Activated naive CD4-positive, alpha-beta T cell treated with anti-CD3 and anti-CD28 coated beads, Interleukin-2, amount 50 U/mL, for 72 hours (primary cell): ENCODE results near the gene OTOA. TPM values are rescaled to one million over a fixed set of nuclear protein-coding genes. Genes with fewer than 3 reads are reported as not detected.
"Not testable (repeated sequence)": the region's sequence is repeated elsewhere in the genome, so short reads cannot be mapped to it uniquely, and the experiment has no call there.

Source experiments
- ATAC-seq, 2 donors: fragments of 150-1000 bp; cut with Tn5 transposase; 2 replicates each; pipeline ENCODE4 v1.10.0; 2021; ENCODE audit warnings: mild to moderate bottlenecking in 2 of 2, moderate library complexity in 2 of 2
- DNase-seq, 2 donors: peaks; one replicate each; pipeline ENCODE4 v3.0.0; 2021 to 2022; ENCODE audit warnings: low spot score in 2 of 2
- H3K27ac Mint-ChIP-seq, 2 donors: one replicate each; pipeline ENCODE4 v1.8.0; 2022; ENCODE audit warnings: mild to moderate bottlenecking in 2 of 2, mixed read lengths in 2 of 2
- H3K36me3 Mint-ChIP-seq, 2 donors: one replicate each; pipeline ENCODE4 v1.8.0; 2022; ENCODE audit warnings: mixed read lengths in 2 of 2
- H3K9me3 Mint-ChIP-seq, 2 donors: one replicate each; pipeline ENCODE4 v1.8.0; 2022; ENCODE audit warnings: mixed read lengths in 2 of 2
- total RNA-seq, 2 donors: library from RNA; stranded (reverse); gene quantifications; one replicate each; pipeline ENCODE4 v1.2.3, GENCODE V29; 2022

Gene OTOA
- total RNA-seq, 2 donors from 2014 or later: 0.12 to 0.18 TPM

- Mint-ChIP-seq H3K9me3 (no peaks in the 10 kb centered on the region), H3K36me3 (peaks cover 0 to 5% of the 10 kb centered on the region in 2 donors), H3K27ac (no peak within 1 kb of the TSS)
- ATAC-seq: no peak
- no peak for DNase-seq
Measured at GRCh38 chr16:21652453-21652852, 11.3 kb upstream of the OTOA start, which contains the start of gene IGSF6. TSS of gene IGSF6 (minus strand) at chr16:21652608. CDS start at chr16:21652598, 10 bp downstream.

- Mint-ChIP-seq H3K36me3 (peaks cover 0 to 5% of the 10 kb centered on the region in 2 donors), H3K27ac (no peak overlapping the region), H3K9me3 (no peaks in the 10 kb centered on the region)
- DNase-seq (no peak), ATAC-seq (no peak)
Measured at GRCh38 chr16:21653571-21653970, 10.2 kb upstream of the OTOA start.

GRCh38 chr16:21654466-21654865, 9.3 kb upstream of the OTOA start:
- peak overlapping the region in 1 of 2 donors; percentile 56 for H3K27ac Mint-ChIP-seq
- no peak for DNase-seq
- H3K36me3 Mint-ChIP-seq: peaks cover 0 to 5% of the 10 kb centered on the region in 2 donors
- ATAC-seq: no peak
- H3K9me3 Mint-ChIP-seq: no peaks in the 10 kb centered on the region

- H3K9me3 Mint-ChIP-seq: no peaks in the 10 kb centered on the region
- peaks cover 0 to 5% of the 10 kb centered on the region in 2 donors for H3K36me3 Mint-ChIP-seq
- DNase-seq: no peak
- no peak for ATAC-seq
- peak overlapping the region in 1 of 2 donors; percentile 56 for H3K27ac Mint-ChIP-seq
Measured at GRCh38 chr16:21654881-21655280, 8.9 kb upstream of the OTOA start.

GRCh38 chr16:21656795-21657768, 6.7 kb upstream of the OTOA start:
- no peak for ATAC-seq
- peak overlapping the region in 1 of 2 donors; percentile 41 for H3K27ac Mint-ChIP-seq
- DNase-seq: peak in 1 of 2 donors; percentile 31
- H3K9me3 Mint-ChIP-seq: no peaks in the 10 kb centered on the region
- peaks cover 0 to 5% of the 10 kb centered on the region in 2 donors for H3K36me3 Mint-ChIP-seq

GRCh38 chr16:21659124-21659523, 4.6 kb upstream of the OTOA start:
- DNase-seq: no peak
- H3K36me3 Mint-ChIP-seq: peaks cover 0 to 5% of the 10 kb centered on the region in 2 donors
- H3K27ac Mint-ChIP-seq: no peak overlapping the region
- ATAC-seq: no peak
- H3K9me3 Mint-ChIP-seq: no peaks in the 10 kb centered on the region

GRCh38 chr16:21664801-21665492, 1.2 kb downstream of the OTOA start:
- no peaks in the 10 kb centered on the region for H3K9me3 Mint-ChIP-seq
- ATAC-seq (no peak), DNase-seq (no peak)
- no peaks in the 10 kb centered on the region for H3K36me3 Mint-ChIP-seq
- H3K27ac Mint-ChIP-seq: no peak overlapping the region

GRCh38 chr16:21666772-21667171, 3.0 kb downstream of the OTOA start:
- ATAC-seq (no peak), DNase-seq (no peak)
- no peak overlapping the region for H3K27ac Mint-ChIP-seq
- H3K36me3 Mint-ChIP-seq: no peaks in the 10 kb centered on the region
- H3K9me3 Mint-ChIP-seq: no peaks in the 10 kb centered on the region

- no peaks in the 10 kb centered on the region for H3K36me3 Mint-ChIP-seq
- H3K9me3 Mint-ChIP-seq: no peaks in the 10 kb centered on the region
- H3K27ac Mint-ChIP-seq: no peak overlapping the region
- ATAC-seq: no peak
- DNase-seq: no peak
Measured at GRCh38 chr16:21667575-21667974, 3.8 kb downstream of the OTOA start.

GRCh38 chr16:21673469-21673868, 9.7 kb downstream of the OTOA start:
- Mint-ChIP-seq H3K36me3 (no peaks in the 10 kb centered on the region), H3K27ac (no peak overlapping the region), H3K9me3 (peaks cover 0 to 4% of the 10 kb centered on the region in 2 donors)
- DNase-seq: no peak
- no peak for ATAC-seq

- H3K9me3 Mint-ChIP-seq: not testable (repeated sequence)
Measured at GRCh38 chr16:21674456-21674855, 10.7 kb downstream of the OTOA start.

GRCh38 chr16:21680714-21681113, 16.9 kb downstream of the OTOA start:
- H3K9me3 Mint-ChIP-seq, H3K36me3 Mint-ChIP-seq, H3K27ac Mint-ChIP-seq, ATAC-seq, DNase-seq: not testable (repeated sequence)

More at GRCh38 chr16:21674456-21674855, 10.7 kb downstream of the OTOA start:
- not testable (repeated sequence) for DNase-seq, H3K27ac Mint-ChIP-seq, H3K36me3 Mint-ChIP-seq, ATAC-seq

GRCh38 chr16:21683184-21683583, 19.4 kb downstream of the OTOA start:
- Mint-ChIP-seq H3K36me3 (no peaks in the 10 kb centered on the region), H3K9me3 (no peaks in the 10 kb centered on the region), H3K27ac (no peak overlapping the region)
- ATAC-seq (no peak), DNase-seq (no peak)

GRCh38 chr16:21684199-21684598, 20.4 kb downstream of the OTOA start:
- ATAC-seq (no peak), DNase-seq (peak in 1 of 2 donors; percentile 53)
- Mint-ChIP-seq H3K9me3 (no peaks in the 10 kb centered on the region), H3K36me3 (no peaks in the 10 kb centered on the region), H3K27ac (no peak overlapping the region)

GRCh38 chr16:21685034-21685455, 21.3 kb downstream of the OTOA start:
- H3K9me3 Mint-ChIP-seq: no peaks in the 10 kb centered on the region
- H3K36me3 Mint-ChIP-seq: no peaks in the 10 kb centered on the region
- ATAC-seq: no peak
- H3K27ac Mint-ChIP-seq: no peak overlapping the region
- DNase-seq: no peak

- DNase-seq (no peak), ATAC-seq (no peak)
- Mint-ChIP-seq H3K36me3 (no peaks in the 10 kb centered on the region), H3K9me3 (no peaks in the 10 kb centered on the region), H3K27ac (no peak overlapping the region)
Measured at GRCh38 chr16:21689107-21689506, 25.3 kb downstream of the OTOA start.

GRCh38 chr16:21690967-21691366, 27.2 kb downstream of the OTOA start:
- not testable (repeated sequence) for ATAC-seq, DNase-seq, H3K9me3 Mint-ChIP-seq, H3K27ac Mint-ChIP-seq, H3K36me3 Mint-ChIP-seq
